Endothelial cell of umbilical vein (primary cell): Measurements from ENCODE around the gene ZC3H18. TPM values are rescaled to one million over a fixed set of nuclear protein-coding genes. Genes with fewer than 3 reads are reported as not detected.

Experiments
- BruUV-seq: library from RNA; stranded (reverse); fragments of 400-500 nt; replicated peaks from 2 replicates; lab custom pipeline; 2021; lab: Mats Ljungman, UMichigan
- CTCF ChIA-PET: fragments of 300-600, 350-600 bp; sonication (Branson Sonifier 250); formaldehyde crosslinking; loops from one replicate; lab custom pipeline; 2021; ENCODE audit warnings: antibody characterized with exemption, inconsistent platforms; lab: Charles Lee
- POLR2A ChIA-PET: fragments of 300-600, 350-600 bp; sonication (Branson Sonifier 250); formaldehyde crosslinking; loops from one replicate; lab custom pipeline; 2021; ENCODE audit warnings: antibody characterized with exemption, inconsistent platforms; lab: Charles Lee
- DNase-seq: peaks from one replicate; pipeline ENCODE4 v3.0.0-alpha.2; 2011; ENCODE audit warnings: low read depth, low spot score
- FAIRE-seq: peaks from 2 replicates; lab custom pipeline; 2011; peaks lifted over from hg19 to GRCh38; lab: Jason Lieb, UNC
- H2AFZ ChIP-seq: 2 replicates; pipeline ENCODE4 v1.6.0; 2012; ENCODE audit warnings: low read depth, low read length, control low read depth, inconsistent platforms
- H3K27ac ChIP-seq: 2 replicates; pipeline ENCODE4 v1.5.1; 2011; ENCODE audit warnings: low read depth, mild to moderate bottlenecking, control low read depth, low read length, moderate library complexity; ENCODE audit not compliant: insufficient read depth
- H3K27me3 ChIP-seq, 2 experiments: 2 replicates each; pipeline versions ENCODE4 v1.6.0 to v1.6.1; 2011; ENCODE audit warnings: low read length in 2 of 2, mixed read lengths in 1 of 2; ENCODE audit not compliant: control insufficient read depth in 2 of 2, insufficient read depth in 2 of 2
- H3K36me3 ChIP-seq, 2 experiments: 2 replicates in 1 of 2; 3 replicates in 1 of 2; pipeline ENCODE4 v1.5.1; 2011; ENCODE audit warnings: low read length in 2 of 2, mild to moderate bottlenecking in 1 of 2, moderate library complexity in 1 of 2; ENCODE audit not compliant: control insufficient read depth in 2 of 2, insufficient read depth in 2 of 2; ENCODE audit errors: extremely low read depth in 1 of 2
- H3K4me1 ChIP-seq: 3 replicates; pipeline ENCODE4 v1.5.1; 2011; ENCODE audit warnings: mild to moderate bottlenecking, low read length; ENCODE audit not compliant: control insufficient read depth, insufficient read depth; ENCODE audit errors: extremely low read depth
- H3K4me2 ChIP-seq: 2 replicates; pipeline ENCODE4 v1.6.1; 2011; ENCODE audit warnings: low read length, control low read depth, mixed read lengths; ENCODE audit not compliant: insufficient read depth
- H3K4me3 ChIP-seq, 3 experiments: fragments of 200-600 bp in 1 of 3; sonication (generic), shearing (Covaris generic) in 1 of 3; replicated peaks in 1 of 3; 2 replicates each; pipeline ENCODE4 v1.5.1; 2011 to 2016; ENCODE audit warnings: control low read depth in 3 of 3, low read length in 3 of 3, mild to moderate bottlenecking in 2 of 3, inconsistent platforms in 1 of 3, low read depth in 1 of 3, moderate library complexity in 1 of 3; ENCODE audit not compliant: insufficient read depth in 1 of 3
- H3K79me2 ChIP-seq: 2 replicates; pipeline ENCODE4 v1.6.0; 2012; ENCODE audit warnings: low read length, inconsistent platforms; ENCODE audit not compliant: control insufficient read depth, insufficient read depth
- H3K9ac ChIP-seq: replicated peaks from 2 replicates; pipeline ENCODE3; 2011; ENCODE audit warnings: low read length, control low read depth; ENCODE audit not compliant: insufficient read depth; ENCODE audit errors: extremely low read depth
- H3K9me1 ChIP-seq: replicated peaks from 3 replicates; pipeline ENCODE4 v1.6.0; 2011; ENCODE audit warnings: mild to moderate bottlenecking, low read length; ENCODE audit not compliant: control insufficient read depth, insufficient read depth; ENCODE audit errors: extremely low read depth
- H3K9me3 ChIP-seq: replicated peaks from 2 replicates; pipeline ENCODE4 v1.5.1; 2012; ENCODE audit warnings: low read length, inconsistent platforms; ENCODE audit not compliant: control insufficient read depth, insufficient read depth
- H4K20me1 ChIP-seq: replicated peaks from 2 replicates; pipeline ENCODE3; 2011; ENCODE audit warnings: mild to moderate bottlenecking, low read length; ENCODE audit not compliant: control insufficient read depth, insufficient read depth; ENCODE audit errors: extremely low read depth
- EZH2 ChIP-seq: IDR thresholded peaks from 2 replicates; pipeline ENCODE4 v1.6.1; 2012; ENCODE audit warnings: borderline replicate concordance, low read depth, mild to moderate bottlenecking, moderate library complexity, low read length, inconsistent platforms; ENCODE audit not compliant: severe bottlenecking
- FOS ChIP-seq: IDR thresholded peaks from 2 replicates; pipeline ENCODE4 v1.6.1; 2011; ENCODE audit warnings: mild to moderate bottlenecking, low read length, moderate library complexity, borderline replicate concordance; ENCODE audit not compliant: insufficient read depth
- GATA2 ChIP-seq: IDR thresholded peaks from 2 replicates; pipeline ENCODE4 v1.7.0; 2011; ENCODE audit warnings: low read depth, mild to moderate bottlenecking, moderate library complexity, mixed read lengths, low read length; ENCODE audit not compliant: insufficient read length, insufficient read depth
- JUN ChIP-seq: IDR thresholded peaks from 2 replicates; pipeline ENCODE4 v1.6.1; 2011; ENCODE audit warnings: borderline replicate concordance, low read depth; ENCODE audit not compliant: insufficient read length, insufficient read depth
- MYC ChIP-seq: IDR thresholded peaks from one replicate; pipeline ENCODE4 v1.6.1; 2011; ENCODE audit warnings: mild to moderate bottlenecking, low read depth, low read length
- POLR2A ChIP-seq: IDR thresholded peaks from 2 replicates; pipeline ENCODE4 v1.6.1; 2012; ENCODE audit warnings: low read depth, mild to moderate bottlenecking, control low read depth, low read length
- POLR2AphosphoS5 ChIP-seq: IDR thresholded peaks from 2 replicates; pipeline ENCODE4 v1.6.1; 2012; ENCODE audit warnings: low read depth, mild to moderate bottlenecking, control low read depth, low read length, moderate library complexity; ENCODE audit not compliant: insufficient read depth
- dilution Hi-C: fragments of 300-500 bp; cut with MboI; formaldehyde crosslinking; loops from one replicate; pipeline ENCODE4 v1.15.0; 2019; ENCODE audit warnings: low sequenced_read_pairs; ENCODE audit not compliant: extremely low pct_ligation_motif_present
- intact Hi-C: fragments of 100-400 bp; cut with micrococcal nuclease; formaldehyde crosslinking; loops from one replicate; pipeline ENCODE4 v1.10.0; 2022
- polyA plus RNA-seq, 4 experiments: library from polyadenylated mRNA; depleted of rRNA in 3 of 4; stranded (reverse) in 3 of 4; unstranded in 1 of 4; fragments of >200 nt; gene quantifications; 2 replicates each; pipeline versions ENCODE4 v1.2.1 to v1.2.3, GENCODE V29; 2011 to 2012; ENCODE audit warnings: missing spikeins in 1 of 4
- total RNA-seq: library from RNA; stranded (reverse); gene quantifications from 2 replicates; pipeline ENCODE4 v1.2.3, GENCODE V29; 2021
- TF ChIP-seq, protein P1 (sequence below): IDR thresholded peaks from 2 replicates; pipeline ENCODE4 v1.6.1; 2011; ENCODE audit not compliant: insufficient read depth, insufficient read length
- TF ChIP-seq, protein P2 (sequence below), 2 donors: IDR thresholded peaks; 1 replicate in 1 of 2; 2 replicates in 1 of 2; pipeline ENCODE4 v1.5.1; 2011; ENCODE audit warnings: low read length in 2 of 2, mild to moderate bottlenecking in 2 of 2, moderate library complexity in 2 of 2, control low read depth in 1 of 2, inconsistent platforms in 1 of 2, low read depth in 1 of 2; ENCODE audit not compliant: insufficient read depth in 1 of 2; ENCODE audit errors: extremely low read depth in 1 of 2

Gene ZC3H18
- total and polyA plus RNA-seq, 2 donors (not counting 3 experiments of a cell fraction or from before 2014, with no cell fraction given), result 12.1 to 52.8 TPM

DNA sequence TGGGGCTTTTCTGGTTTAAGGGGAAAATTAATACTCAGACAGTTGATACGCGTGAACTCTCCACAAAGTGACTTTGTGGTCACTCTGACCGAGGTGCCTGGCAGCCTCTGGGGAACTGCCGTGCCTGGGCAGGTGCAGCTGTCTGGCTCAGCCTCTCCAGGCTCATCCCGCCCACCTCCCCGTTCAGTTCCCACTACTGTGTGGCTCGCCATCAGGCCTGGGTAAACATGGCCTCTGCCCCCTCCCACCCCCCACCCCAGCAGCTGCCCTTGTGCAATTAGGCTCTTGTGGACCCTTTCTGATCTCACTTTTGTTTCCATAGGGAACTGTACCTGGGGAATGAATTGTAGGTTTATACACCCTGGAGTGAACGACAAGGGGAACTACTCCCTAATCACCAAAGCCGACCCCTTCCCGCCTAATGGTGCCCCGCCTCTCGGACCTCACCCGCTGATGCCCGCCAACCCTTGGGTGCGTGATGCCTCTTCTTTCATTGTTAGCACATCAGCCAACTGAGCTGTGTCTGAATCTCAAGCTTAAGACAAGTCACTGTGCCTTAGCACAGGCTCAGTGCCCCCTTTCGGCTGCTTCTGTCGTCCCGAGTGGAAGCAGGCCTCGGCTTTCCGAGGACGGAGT, 27.8 kb downstream of the ZC3H18 start:
- H3K27me3 ChIP-seq, result no peaks in the 10 kb centered on the region
- H3K4me2 ChIP-seq, result no peak overlapping the region
- no peak overlapping the region for H3K9ac ChIP-seq
- no peak overlapping the region for H2AFZ ChIP-seq
- peaks cover 5% of the 10 kb centered on the region for H3K4me1 ChIP-seq
- H3K27ac ChIP-seq, result no peak overlapping the region
- BruUV-seq, result no TSS peak
- DNase-seq (no peak), FAIRE-seq (no peak)
- peaks cover 4% of the 10 kb centered on the region for H3K79me2 ChIP-seq
- H3K9me1 ChIP-seq, result no peaks in the 10 kb centered on the region
- peaks cover 4 to 38% of the 10 kb centered on the region in 2 experiments for H3K36me3 ChIP-seq
- POLR2A ChIA-PET, result no interaction called here
- CTCF ChIA-PET, result no interaction called here
- intact Hi-C loops (no loop called here), dilution Hi-C loops (no loop called here)
- no peak overlapping the region for H3K4me3 ChIP-seq
- H3K9me3 ChIP-seq, result no peaks in the 10 kb centered on the region
- TF ChIP-seq EZH2, result no peak
- TF ChIP-seq FOS, result no peak
- TF ChIP-seq, protein P1, sequence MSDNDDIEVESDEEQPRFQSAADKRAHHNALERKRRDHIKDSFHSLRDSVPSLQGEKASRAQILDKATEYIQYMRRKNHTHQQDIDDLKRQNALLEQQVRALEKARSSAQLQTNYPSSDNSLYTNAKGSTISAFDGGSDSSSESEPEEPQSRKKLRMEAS, result no peak
- TF ChIP-seq JUN, result no peak
- TF ChIP-seq POLR2A, result no peak
- no peak for TF ChIP-seq MYC
- no peak for TF ChIP-seq GATA2
- TF ChIP-seq POLR2AphosphoS5, result no peak
- TF ChIP-seq, protein P2, sequence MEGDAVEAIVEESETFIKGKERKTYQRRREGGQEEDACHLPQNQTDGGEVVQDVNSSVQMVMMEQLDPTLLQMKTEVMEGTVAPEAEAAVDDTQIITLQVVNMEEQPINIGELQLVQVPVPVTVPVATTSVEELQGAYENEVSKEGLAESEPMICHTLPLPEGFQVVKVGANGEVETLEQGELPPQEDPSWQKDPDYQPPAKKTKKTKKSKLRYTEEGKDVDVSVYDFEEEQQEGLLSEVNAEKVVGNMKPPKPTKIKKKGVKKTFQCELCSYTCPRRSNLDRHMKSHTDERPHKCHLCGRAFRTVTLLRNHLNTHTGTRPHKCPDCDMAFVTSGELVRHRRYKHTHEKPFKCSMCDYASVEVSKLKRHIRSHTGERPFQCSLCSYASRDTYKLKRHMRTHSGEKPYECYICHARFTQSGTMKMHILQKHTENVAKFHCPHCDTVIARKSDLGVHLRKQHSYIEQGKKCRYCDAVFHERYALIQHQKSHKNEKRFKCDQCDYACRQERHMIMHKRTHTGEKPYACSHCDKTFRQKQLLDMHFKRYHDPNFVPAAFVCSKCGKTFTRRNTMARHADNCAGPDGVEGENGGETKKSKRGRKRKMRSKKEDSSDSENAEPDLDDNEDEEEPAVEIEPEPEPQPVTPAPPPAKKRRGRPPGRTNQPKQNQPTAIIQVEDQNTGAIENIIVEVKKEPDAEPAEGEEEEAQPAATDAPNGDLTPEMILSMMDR (IDR thresholded peaks at IDR 0.05; ENCODE audit: extremely low read depth in 1 of 2, insufficient read depth in 1 of 2, low read depth in 1 of 2, low read length in 2 of 2), result no peak
- H4K20me1 ChIP-seq, result no peaks in the 10 kb centered on the region
